Measurements from ENCODE around the gene COG7. TPM values are rescaled to one million over a fixed set of nuclear protein-coding genes. Genes with fewer than 3 reads are reported as not detected.

Gene COG7
- total and polyA plus RNA-seq, 2 donors (not counting 3 experiments of a cell fraction or from before 2014, with no cell fraction given), result 24.1 to 42.0 TPM

DNA sequence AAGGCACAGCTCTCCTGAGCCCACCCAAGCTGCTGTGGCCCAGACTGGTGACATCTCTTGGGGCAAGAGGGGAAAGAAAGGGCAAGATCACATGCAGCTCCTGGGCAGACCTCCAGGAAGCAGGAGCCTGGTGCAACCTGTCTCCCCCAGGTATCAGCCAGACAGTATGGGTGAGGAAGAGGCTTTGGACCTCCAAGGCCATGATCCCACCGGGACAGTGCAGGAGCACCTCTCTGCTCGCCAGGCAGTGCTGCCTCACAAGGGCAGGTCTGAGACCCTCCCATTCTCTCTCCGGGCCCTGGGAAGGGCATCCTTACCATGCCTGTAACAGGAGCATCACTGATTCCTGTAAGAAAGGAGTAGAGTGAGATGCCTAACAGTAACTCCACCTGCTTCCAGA lies 25.6 kb upstream of the COG7 start:
- ChIA-PET CTCF (interaction anchor here (2.1 kb wide), 1 partner anchor 13 kb away, joined by 5 read pairs; no protein-coding TSS in a partner anchor), POLR2A (no interaction called here)
- FAIRE-seq, result no peak
- H3K9me3 ChIP-seq (replicated peaks; ENCODE audit: control insufficient read depth, insufficient read depth, low read length), result no peaks in the 10 kb centered on the region
- no peaks in the 10 kb centered on the region for H3K9me1 ChIP-seq (replicated peaks; ENCODE audit: control insufficient read depth, extremely low read depth, insufficient read depth, low read length)
- H3K27ac ChIP-seq (ENCODE audit: insufficient read depth, low read depth, low read length), result no peak overlapping the region
- no peak overlapping the region for H3K4me3 ChIP-seq (replicated peaks in 1 of 3; ENCODE audit: insufficient read depth in 1 of 3, low read depth in 1 of 3, low read length in 3 of 3)
- no peaks in the 10 kb centered on the region for H3K27me3 ChIP-seq (ENCODE audit: control insufficient read depth in 2 of 2, insufficient read depth in 2 of 2, low read length in 2 of 2)
- no TSS peak for BruUV-seq (replicated peaks)
- dilution Hi-C loops (cut with MboI; ENCODE audit: extremely low pct_ligation_motif_present, low sequenced_read_pairs) (no loop called here), intact Hi-C loops (cut with micrococcal nuclease) (no loop called here)
- no peak overlapping the region for H2AFZ ChIP-seq (ENCODE audit: low read depth, low read length)
- no peak overlapping the region for H3K4me2 ChIP-seq (ENCODE audit: insufficient read depth, low read length)
- peaks cover 16 to 48% of the 10 kb centered on the region in 2 experiments for H3K36me3 ChIP-seq (ENCODE audit: control insufficient read depth in 2 of 2, extremely low read depth in 1 of 2, insufficient read depth in 2 of 2, low read length in 2 of 2)
- no peaks in the 10 kb centered on the region for H3K79me2 ChIP-seq (ENCODE audit: control insufficient read depth, insufficient read depth, low read length)
- no peak for DNase-seq (ENCODE audit: low read depth, low spot score)
- no peaks in the 10 kb centered on the region for H4K20me1 ChIP-seq (replicated peaks; ENCODE audit: control insufficient read depth, extremely low read depth, insufficient read depth, low read length)
- H3K4me1 ChIP-seq (ENCODE audit: control insufficient read depth, extremely low read depth, insufficient read depth, low read length), result no peaks in the 10 kb centered on the region
- H3K9ac ChIP-seq (replicated peaks; ENCODE audit: extremely low read depth, insufficient read depth, low read length), result no peak overlapping the region
- TF ChIP-seq JUN (IDR thresholded peaks at IDR 0.05; ENCODE audit: borderline replicate concordance, insufficient read depth, insufficient read length, low read depth), result no peak
- TF ChIP-seq GATA2 (IDR thresholded peaks at IDR 0.05; ENCODE audit: insufficient read depth, insufficient read length, low read depth, low read length), result no peak
- no peak for TF ChIP-seq FOS (IDR thresholded peaks at IDR 0.05; ENCODE audit: borderline replicate concordance, insufficient read depth, low read length)
- TF ChIP-seq POLR2A (IDR thresholded peaks at IDR 0.05; ENCODE audit: low read depth, low read length), result no peak
- TF ChIP-seq POLR2AphosphoS5 (IDR thresholded peaks at IDR 0.05; ENCODE audit: insufficient read depth, low read depth, low read length), result no peak
- TF ChIP-seq EZH2 (IDR thresholded peaks at IDR 0.05; ENCODE audit: borderline replicate concordance, low read depth, low read length, severe bottlenecking), result no peak
- TF ChIP-seq, protein P1, sequence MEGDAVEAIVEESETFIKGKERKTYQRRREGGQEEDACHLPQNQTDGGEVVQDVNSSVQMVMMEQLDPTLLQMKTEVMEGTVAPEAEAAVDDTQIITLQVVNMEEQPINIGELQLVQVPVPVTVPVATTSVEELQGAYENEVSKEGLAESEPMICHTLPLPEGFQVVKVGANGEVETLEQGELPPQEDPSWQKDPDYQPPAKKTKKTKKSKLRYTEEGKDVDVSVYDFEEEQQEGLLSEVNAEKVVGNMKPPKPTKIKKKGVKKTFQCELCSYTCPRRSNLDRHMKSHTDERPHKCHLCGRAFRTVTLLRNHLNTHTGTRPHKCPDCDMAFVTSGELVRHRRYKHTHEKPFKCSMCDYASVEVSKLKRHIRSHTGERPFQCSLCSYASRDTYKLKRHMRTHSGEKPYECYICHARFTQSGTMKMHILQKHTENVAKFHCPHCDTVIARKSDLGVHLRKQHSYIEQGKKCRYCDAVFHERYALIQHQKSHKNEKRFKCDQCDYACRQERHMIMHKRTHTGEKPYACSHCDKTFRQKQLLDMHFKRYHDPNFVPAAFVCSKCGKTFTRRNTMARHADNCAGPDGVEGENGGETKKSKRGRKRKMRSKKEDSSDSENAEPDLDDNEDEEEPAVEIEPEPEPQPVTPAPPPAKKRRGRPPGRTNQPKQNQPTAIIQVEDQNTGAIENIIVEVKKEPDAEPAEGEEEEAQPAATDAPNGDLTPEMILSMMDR (IDR thresholded peaks at IDR 0.05; ENCODE audit: extremely low read depth in 1 of 2, insufficient read depth in 1 of 2, low read depth in 1 of 2, low read length in 2 of 2), result no peak
- TF ChIP-seq MYC (IDR thresholded peaks at IDR 0.05; ENCODE audit: low read depth, low read length), result no peak
- TF ChIP-seq, protein P2, sequence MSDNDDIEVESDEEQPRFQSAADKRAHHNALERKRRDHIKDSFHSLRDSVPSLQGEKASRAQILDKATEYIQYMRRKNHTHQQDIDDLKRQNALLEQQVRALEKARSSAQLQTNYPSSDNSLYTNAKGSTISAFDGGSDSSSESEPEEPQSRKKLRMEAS (IDR thresholded peaks at IDR 0.05; ENCODE audit: insufficient read depth, insufficient read length), result no peak
